Stimulated activated CD4-positive, alpha-beta T cell treated with anti-CD3 and anti-CD28 coated beads, TNF-alpha, amount 100 ng/mL, for 1 hour (primary cell): ENCODE results near the gene PTGES2.
"Not testable (repeated sequence)": the region's sequence is repeated elsewhere in the genome, so short reads cannot be mapped to it uniquely, and the experiment has no call there.

Experiments
- DNase-seq, 3 donors: peaks; one replicate each; pipeline ENCODE4 v3.0.0-alpha.2; 2020; ENCODE audit warnings: low read depth in 3 of 3, low spot score in 1 of 3

Gene PTGES2

GRCh38 chr9:128120061-128120740, 7.3 kb downstream of the PTGES2 start:
- no peak for DNase-seq

- no peak for DNase-seq
Observed at GRCh38 chr9:128118971-128119665, 8.4 kb downstream of the PTGES2 start.

- no peak for DNase-seq
Observed at GRCh38 chr9:128118472-128118857, 9.1 kb downstream of the PTGES2 start.

GRCh38 chr9:128117613-128118471, 9.7 kb downstream of the PTGES2 start:
- DNase-seq, result peak; percentile 87 to 99 (median 93)

GRCh38 chr9:128116104-128117083, 11.1 kb downstream of the PTGES2 start:
- no peak for DNase-seq

GRCh38 chr9:128115187-128116103, 12.1 kb downstream of the PTGES2 start:
- no peak for DNase-seq

GRCh38 chr9:128114326-128115186, 13.0 kb downstream of the PTGES2 start:
- DNase-seq, result no peak

GRCh38 chr9:128113526-128114325, 13.8 kb downstream of the PTGES2 start:
- no peak for DNase-seq

GRCh38 chr9:128111726-128112125, 15.8 kb downstream of the PTGES2 start:
- not testable (repeated sequence) for DNase-seq

GRCh38 chr9:128109050-128109709, 18.3 kb downstream of the PTGES2 start:
- no peak for DNase-seq

- DNase-seq, result no peak
Observed at GRCh38 chr9:128108269-128109049, 19.1 kb downstream of the PTGES2 start.

- DNase-seq, result no peak
Observed at GRCh38 chr9:128107468-128108268, 19.9 kb downstream of the PTGES2 start.

- DNase-seq, result no peak
Observed at GRCh38 chr9:128106940-128107467, 20.5 kb downstream of the PTGES2 start.

- DNase-seq, result no peak
Observed at GRCh38 chr9:128106181-128106939, 21.2 kb downstream of the PTGES2 start.
